WTC11 (cell line): ENCODE results near the gene NOX5. TPM values are rescaled to one million over a fixed set of nuclear protein-coding genes. Genes with fewer than 3 reads are reported as not detected.

Experiments used
- ATAC-seq: fragments of 200-7000 bp; cut with Tn5 transposase; 2 replicates; pipeline ENCODE4 v1.10.0; 2021; ENCODE audit warnings: mild to moderate bottlenecking, moderate library complexity
- CTCF ChIA-PET: fragments of 300-600 bp; sonication (Branson Sonifier 250); formaldehyde crosslinking; loops from one replicate; lab custom pipeline; 2021; ENCODE audit warnings: antibody characterized with exemption; lab: Charles Lee
- POLR2A ChIA-PET: fragments of 350-600 bp; sonication (Branson Sonifier 250); formaldehyde crosslinking; loops from one replicate; lab custom pipeline; 2021; ENCODE audit warnings: antibody characterized with exemption; lab: Charles Lee
- DNase-seq: peaks from one replicate; pipeline ENCODE4 v3.0.0; 2021; ENCODE audit warnings: low spot score
- H3K27ac Mint-ChIP-seq: 2 replicates; pipeline ENCODE4 v1.8.0; 2021; ENCODE audit warnings: mixed read lengths
- H3K27me3 Mint-ChIP-seq: 2 replicates; pipeline ENCODE4 v1.8.0; 2021; ENCODE audit warnings: low read depth, mild to moderate bottlenecking, moderate library complexity, mixed read lengths
- H3K36me3 Mint-ChIP-seq: 2 replicates; pipeline ENCODE4 v1.8.0; 2021; ENCODE audit warnings: mixed read lengths
- H3K4me1 Mint-ChIP-seq: 2 replicates; pipeline ENCODE4 v1.8.0; 2022; ENCODE audit warnings: mixed read lengths
- H3K4me3 Mint-ChIP-seq: 2 replicates; pipeline ENCODE4 v1.8.0; 2021; ENCODE audit warnings: mild to moderate bottlenecking, moderate library complexity, mixed read lengths
- H3K9me3 Mint-ChIP-seq: 2 replicates; pipeline ENCODE4 v1.8.0; 2021; ENCODE audit warnings: mixed read lengths
- ETV6 ChIP-seq: sonication (generic); formaldehyde crosslinking; IDR thresholded peaks from 2 replicates; pipeline ENCODE4 v1.8.1; 2022; ENCODE audit warnings: mild to moderate bottlenecking, missing genetic modification reagents
- GTF2I ChIP-seq: fragments of 250-450 bp; sonication (Bioruptor Pico); conservative IDR thresholded peaks from 2 replicates; pipeline ENCODE4 v1.4.0; 2021; ENCODE audit warnings: mild to moderate bottlenecking
- IRF1 ChIP-seq: sonication (generic); formaldehyde crosslinking; IDR thresholded peaks from 2 replicates; pipeline ENCODE4 v1.8.0; 2023; ENCODE audit warnings: missing genetic modification reagents
- MXD4 ChIP-seq: fragments of 250-450 bp; sonication (Bioruptor Pico); IDR thresholded peaks from 2 replicates; pipeline ENCODE4 v1.8.0; 2021; ENCODE audit warnings: mild to moderate bottlenecking, moderate library complexity, borderline replicate concordance
- NFATC4 ChIP-seq: fragments of 250-450 bp; sonication (Bioruptor Pico); IDR thresholded peaks from 2 replicates; pipeline ENCODE4 v1.9.0; 2021; ENCODE audit warnings: mild to moderate bottlenecking
- NR1H2 ChIP-seq: sonication (generic); formaldehyde crosslinking; IDR thresholded peaks from 2 replicates; pipeline ENCODE4 v1.9.0; 2021; ENCODE audit warnings: mild to moderate bottlenecking, moderate library complexity, missing genetic modification reagents
- NR2C2 ChIP-seq: sonication (generic); formaldehyde crosslinking; IDR thresholded peaks from 2 replicates; pipeline ENCODE4 v1.8.0; 2022; ENCODE audit warnings: mild to moderate bottlenecking, missing genetic modification reagents
- PRDM15 ChIP-seq: sonication (generic); formaldehyde crosslinking; IDR thresholded peaks from 2 replicates; pipeline ENCODE4 v1.8.0; 2022; ENCODE audit warnings: missing genetic modification reagents
- RELA ChIP-seq: sonication (generic); formaldehyde crosslinking; IDR thresholded peaks from 2 replicates; pipeline ENCODE4 v1.8.1; 2022; ENCODE audit warnings: missing genetic modification reagents, mild to moderate bottlenecking, borderline replicate concordance
- TEAD1 ChIP-seq: sonication (generic); formaldehyde crosslinking; IDR thresholded peaks from 2 replicates; pipeline ENCODE4 v1.8.0; 2022; ENCODE audit warnings: mild to moderate bottlenecking, missing genetic modification reagents
- ZBTB21 ChIP-seq: sonication (generic); formaldehyde crosslinking; IDR thresholded peaks from 2 replicates; pipeline ENCODE4 v1.8.1; 2023; ENCODE audit warnings: mild to moderate bottlenecking, missing genetic modification reagents, borderline replicate concordance
- ZMAT4 ChIP-seq: fragments of 250-450 bp; sonication (Bioruptor Pico); IDR thresholded peaks from 2 replicates; pipeline ENCODE4 v1.9.0; 2021; ENCODE audit warnings: mild to moderate bottlenecking
- ZNF121 ChIP-seq: sonication (generic); formaldehyde crosslinking; IDR thresholded peaks from 2 replicates; pipeline ENCODE4 v1.8.0; 2023; ENCODE audit warnings: missing genetic modification reagents
- total RNA-seq: library from RNA; stranded (reverse); gene quantifications from 3 replicates; pipeline ENCODE4 v1.2.3, GENCODE V29; 2021
- TF ChIP-seq, protein P1 (sequence below): fragments of 250-450 bp; sonication (Bioruptor Pico); IDR thresholded peaks from 2 replicates; pipeline ENCODE4 v1.9.0; 2021; ENCODE audit warnings: mild to moderate bottlenecking
- TF ChIP-seq, protein P2 (sequence below): sonication (generic); formaldehyde crosslinking; IDR thresholded peaks from 2 replicates; pipeline ENCODE4 v1.8.1; 2023; ENCODE audit warnings: mild to moderate bottlenecking, missing genetic modification reagents, moderate library complexity
- TF ChIP-seq, protein P3 (sequence below): sonication (generic); formaldehyde crosslinking; IDR thresholded peaks from 2 replicates; pipeline ENCODE4 v1.8.1; 2022; ENCODE audit warnings: low read depth, missing genetic modification reagents, borderline replicate concordance
- TF ChIP-seq, protein P4 (sequence below): fragments of 250-450 bp; sonication (Bioruptor Pico); IDR thresholded peaks from 2 replicates; pipeline ENCODE4 v2.1.2; 2022; ENCODE audit warnings: mild to moderate bottlenecking, moderate library complexity

Gene NOX5
- total RNA-seq, 1 experiment from 2014 or later, result not detected

- TF ChIP-seq, protein P1, sequence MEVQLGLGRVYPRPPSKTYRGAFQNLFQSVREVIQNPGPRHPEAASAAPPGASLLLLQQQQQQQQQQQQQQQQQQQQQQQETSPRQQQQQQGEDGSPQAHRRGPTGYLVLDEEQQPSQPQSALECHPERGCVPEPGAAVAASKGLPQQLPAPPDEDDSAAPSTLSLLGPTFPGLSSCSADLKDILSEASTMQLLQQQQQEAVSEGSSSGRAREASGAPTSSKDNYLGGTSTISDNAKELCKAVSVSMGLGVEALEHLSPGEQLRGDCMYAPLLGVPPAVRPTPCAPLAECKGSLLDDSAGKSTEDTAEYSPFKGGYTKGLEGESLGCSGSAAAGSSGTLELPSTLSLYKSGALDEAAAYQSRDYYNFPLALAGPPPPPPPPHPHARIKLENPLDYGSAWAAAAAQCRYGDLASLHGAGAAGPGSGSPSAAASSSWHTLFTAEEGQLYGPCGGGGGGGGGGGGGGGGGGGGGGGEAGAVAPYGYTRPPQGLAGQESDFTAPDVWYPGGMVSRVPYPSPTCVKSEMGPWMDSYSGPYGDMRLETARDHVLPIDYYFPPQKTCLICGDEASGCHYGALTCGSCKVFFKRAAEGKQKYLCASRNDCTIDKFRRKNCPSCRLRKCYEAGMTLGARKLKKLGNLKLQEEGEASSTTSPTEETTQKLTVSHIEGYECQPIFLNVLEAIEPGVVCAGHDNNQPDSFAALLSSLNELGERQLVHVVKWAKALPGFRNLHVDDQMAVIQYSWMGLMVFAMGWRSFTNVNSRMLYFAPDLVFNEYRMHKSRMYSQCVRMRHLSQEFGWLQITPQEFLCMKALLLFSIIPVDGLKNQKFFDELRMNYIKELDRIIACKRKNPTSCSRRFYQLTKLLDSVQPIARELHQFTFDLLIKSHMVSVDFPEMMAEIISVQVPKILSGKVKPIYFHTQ (CRISPR knock-in tag), result no peak
- TF ChIP-seq RELA (CRISPR knock-in tag), result no peak
Measured at GRCh38 chr15:69069996-69070395, 55.5 kb downstream of the NOX5 start (continued).

DNA sequence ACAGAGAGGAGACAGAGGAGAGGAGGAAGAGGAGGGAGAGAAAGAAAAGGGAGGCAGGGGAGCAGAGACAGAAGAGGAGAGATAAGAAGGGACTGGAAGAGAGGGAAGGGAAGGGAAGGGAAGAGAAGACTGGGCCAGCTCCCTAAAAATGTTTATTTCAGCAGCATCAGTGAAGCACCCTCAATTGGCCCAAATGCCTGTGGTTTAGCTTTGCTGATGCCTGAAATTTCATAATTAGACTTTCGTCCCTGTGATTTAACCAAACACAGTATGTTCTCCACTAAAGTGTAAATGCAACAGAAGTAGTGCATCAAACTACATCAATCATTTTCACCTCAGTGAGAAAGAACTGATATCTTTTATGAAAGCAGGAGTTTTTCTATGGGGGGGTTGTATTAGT, 55.9 kb downstream of the NOX5 start:
- Mint-ChIP-seq H3K27ac (no peak overlapping the region), H3K27me3 (peaks cover 24% of the 10 kb centered on the region), H3K4me1 (peaks cover 15% of the 10 kb centered on the region), H3K9me3 (peaks cover 34% of the 10 kb centered on the region), H3K4me3 (no peak overlapping the region), H3K36me3 (peaks cover 24% of the 10 kb centered on the region)
- no peak for DNase-seq
- CTCF ChIA-PET, result no interaction called here
- no peak for TF ChIP-seq TEAD1
- TF ChIP-seq GTF2I (CRISPR knock-in tag), result no peak
- TF ChIP-seq ETV6 (CRISPR knock-in tag), result no peak
- no peak for TF ChIP-seq IRF1
- no peak for TF ChIP-seq MXD4 (CRISPR knock-in tag)
- TF ChIP-seq NR2C2 (CRISPR knock-in tag), result no peak
- TF ChIP-seq ZNF121 (CRISPR knock-in tag), result no peak
- POLR2A ChIA-PET, result no interaction called here
- no peak for ATAC-seq

DNA sequence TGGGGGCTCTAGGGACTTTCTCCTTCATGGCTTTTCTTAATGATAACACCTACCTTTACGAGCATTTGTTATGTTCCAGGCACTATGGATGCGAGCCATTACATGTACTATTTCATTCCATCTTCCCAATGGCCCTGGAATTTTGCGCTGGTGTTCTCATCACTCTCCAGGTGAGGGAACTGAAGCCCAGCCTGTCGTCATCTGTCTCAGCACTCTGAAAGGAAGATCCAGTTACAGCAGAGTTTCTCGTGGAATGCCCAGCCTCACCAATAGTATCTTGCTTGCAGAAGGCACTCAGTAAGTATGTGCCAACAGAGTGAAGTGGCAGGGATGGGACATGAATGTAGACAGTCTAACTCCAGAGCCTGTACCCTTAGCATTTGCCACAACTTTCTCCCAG, 56.8 kb downstream of the NOX5 start:
- Mint-ChIP-seq H3K27ac (no peak overlapping the region), H3K27me3 (peaks cover 24% of the 10 kb centered on the region), H3K4me3 (no peak overlapping the region), H3K4me1 (peaks cover 24% of the 10 kb centered on the region), H3K9me3 (peaks cover 34% of the 10 kb centered on the region), H3K36me3 (peaks cover 24% of the 10 kb centered on the region)
- ATAC-seq (no peak), DNase-seq (no peak)
- ChIA-PET POLR2A (no interaction called here), CTCF (no interaction called here)
- TF ChIP-seq, protein P2, sequence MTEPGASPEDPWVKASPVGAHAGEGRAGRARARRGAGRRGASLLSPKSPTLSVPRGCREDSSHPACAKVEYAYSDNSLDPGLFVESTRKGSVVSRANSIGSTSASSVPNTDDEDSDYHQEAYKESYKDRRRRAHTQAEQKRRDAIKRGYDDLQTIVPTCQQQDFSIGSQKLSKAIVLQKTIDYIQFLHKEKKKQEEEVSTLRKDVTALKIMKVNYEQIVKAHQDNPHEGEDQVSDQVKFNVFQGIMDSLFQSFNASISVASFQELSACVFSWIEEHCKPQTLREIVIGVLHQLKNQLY, result no peak
- TF ChIP-seq, protein P3, sequence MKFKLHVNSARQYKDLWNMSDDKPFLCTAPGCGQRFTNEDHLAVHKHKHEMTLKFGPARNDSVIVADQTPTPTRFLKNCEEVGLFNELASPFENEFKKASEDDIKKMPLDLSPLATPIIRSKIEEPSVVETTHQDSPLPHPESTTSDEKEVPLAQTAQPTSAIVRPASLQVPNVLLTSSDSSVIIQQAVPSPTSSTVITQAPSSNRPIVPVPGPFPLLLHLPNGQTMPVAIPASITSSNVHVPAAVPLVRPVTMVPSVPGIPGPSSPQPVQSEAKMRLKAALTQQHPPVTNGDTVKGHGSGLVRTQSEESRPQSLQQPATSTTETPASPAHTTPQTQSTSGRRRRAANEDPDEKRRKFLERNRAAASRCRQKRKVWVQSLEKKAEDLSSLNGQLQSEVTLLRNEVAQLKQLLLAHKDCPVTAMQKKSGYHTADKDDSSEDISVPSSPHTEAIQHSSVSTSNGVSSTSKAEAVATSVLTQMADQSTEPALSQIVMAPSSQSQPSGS (CRISPR knock-in tag), result no peak
- TF ChIP-seq ZBTB21 (CRISPR knock-in tag), result no peak
- TF ChIP-seq, protein P4, sequence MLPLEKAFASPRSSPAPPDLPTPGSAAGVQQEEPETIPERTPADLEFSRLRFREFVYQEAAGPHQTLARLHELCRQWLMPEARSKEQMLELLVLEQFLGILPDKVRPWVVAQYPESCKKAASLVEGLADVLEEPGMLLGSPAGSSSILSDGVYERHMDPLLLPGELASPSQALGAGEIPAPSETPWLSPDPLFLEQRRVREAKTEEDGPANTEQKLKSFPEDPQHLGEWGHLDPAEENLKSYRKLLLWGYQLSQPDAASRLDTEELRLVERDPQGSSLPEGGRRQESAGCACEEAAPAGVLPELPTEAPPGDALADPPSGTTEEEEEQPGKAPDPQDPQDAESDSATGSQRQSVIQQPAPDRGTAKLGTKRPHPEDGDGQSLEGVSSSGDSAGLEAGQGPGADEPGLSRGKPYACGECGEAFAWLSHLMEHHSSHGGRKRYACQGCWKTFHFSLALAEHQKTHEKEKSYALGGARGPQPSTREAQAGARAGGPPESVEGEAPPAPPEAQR, result no peak
- TF ChIP-seq NR1H2 (CRISPR knock-in tag), result no peak
- TF ChIP-seq NFATC4 (CRISPR knock-in tag), result no peak
- no peak for TF ChIP-seq MXD4 (CRISPR knock-in tag)
- no peak for TF ChIP-seq ZMAT4
- no peak for TF ChIP-seq PRDM15 (CRISPR knock-in tag)
